LoVo (cell line): ENCODE measurements around the gene PPP1R12B.
A peak's percentile ranks its signal among the peaks of the same experiment; 100 is the strongest.
"Not testable (repeated sequence)": the region's sequence is repeated elsewhere in the genome, so short reads cannot be mapped to it uniquely, and the experiment has no call there.

Source experiments
- DNase-seq: peaks from one replicate; pipeline ENCODE4 v3.0.0-alpha.2; 2016; ENCODE audit warnings: low spot score

Gene PPP1R12B

GRCh38 chr1:202349206-202349928 is 868 bp downstream of the PPP1R12B start:
- DNase-seq = peak; percentile 26

DNA sequence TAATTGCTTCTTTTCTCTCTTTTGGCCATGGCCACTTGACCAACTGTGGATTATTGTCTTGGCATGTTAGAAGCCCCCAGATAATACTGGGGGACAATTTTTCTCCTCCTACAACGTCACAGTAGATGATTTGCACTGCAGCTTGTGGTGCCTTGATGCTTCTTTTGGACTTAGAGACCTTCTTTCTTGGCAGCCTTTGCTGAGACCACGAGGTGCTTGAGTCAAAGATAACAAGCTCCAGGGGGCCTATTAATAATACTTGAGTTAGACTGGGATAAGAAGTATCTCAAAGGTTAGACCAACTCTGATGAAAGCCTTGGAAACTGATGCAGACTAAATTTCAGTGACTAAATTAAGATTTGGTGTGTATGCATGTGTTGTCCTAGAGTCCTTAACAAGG is 3.2 kb downstream of the PPP1R12B start:
- peak; percentile 33 for DNase-seq

- DNase-seq = not testable (repeated sequence)
Observed at GRCh38 chr1:202352583-202353197, 4.2 kb downstream of the PPP1R12B start.

- no peak for DNase-seq
Observed at GRCh38 chr1:202355944-202356553, 7.5 kb downstream of the PPP1R12B start.

- no peak for DNase-seq
Observed at GRCh38 chr1:202357506-202357905, 9.0 kb downstream of the PPP1R12B start.

GRCh38 chr1:202361224-202361623 is 12.7 kb downstream of the PPP1R12B start:
- DNase-seq = no peak

GRCh38 chr1:202361701-202362100 is 13.2 kb downstream of the PPP1R12B start:
- no peak for DNase-seq

GRCh38 chr1:202362212-202362611 is 13.7 kb downstream of the PPP1R12B start:
- no peak for DNase-seq

DNA sequence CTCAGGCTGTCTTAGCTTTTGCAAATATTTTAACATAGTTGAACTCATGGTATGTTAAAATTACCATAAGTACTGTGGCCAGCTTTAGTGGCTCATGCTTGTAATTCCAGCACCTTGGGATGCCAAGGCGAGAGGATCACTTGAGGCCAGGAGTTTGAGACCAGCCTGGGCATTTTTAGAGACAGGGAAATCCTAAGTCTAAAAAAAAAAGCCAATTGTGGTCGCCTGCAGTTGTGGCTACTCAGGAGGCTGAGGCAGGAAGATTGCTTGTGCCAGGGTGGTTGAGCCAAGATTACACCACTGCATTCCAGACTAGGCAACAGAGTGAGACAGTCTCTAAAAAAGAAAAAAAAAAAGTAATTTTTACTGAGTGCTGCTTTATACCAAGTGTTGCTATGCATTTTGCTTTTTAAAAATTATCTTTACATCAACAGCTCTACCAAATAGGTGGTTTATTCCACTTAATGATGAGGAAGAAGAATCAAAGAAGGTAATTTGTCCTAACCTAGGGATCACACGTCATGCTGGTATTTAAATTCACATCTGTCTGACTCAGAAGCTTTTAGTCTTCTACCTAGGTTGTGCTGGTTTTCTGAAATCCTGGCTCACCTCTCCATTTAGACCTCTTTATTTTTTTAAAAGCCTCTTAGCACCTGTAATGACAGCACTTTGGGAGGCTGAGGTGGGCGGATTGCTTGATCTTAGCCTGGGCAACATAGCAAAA is 16.8 kb downstream of the PPP1R12B start:
- no peak for DNase-seq

GRCh38 chr1:202367271-202367670 is 18.8 kb downstream of the PPP1R12B start:
- DNase-seq = no peak

GRCh38 chr1:202370906-202371305 is 22.4 kb downstream of the PPP1R12B start:
- not testable (repeated sequence) for DNase-seq

GRCh38 chr1:202374099-202374498 is 25.6 kb downstream of the PPP1R12B start:
- no peak for DNase-seq

GRCh38 chr1:202375175-202375574 is 26.7 kb downstream of the PPP1R12B start:
- not testable (repeated sequence) for DNase-seq

GRCh38 chr1:202376247-202376646 is 27.7 kb downstream of the PPP1R12B start:
- DNase-seq = no peak

DNA sequence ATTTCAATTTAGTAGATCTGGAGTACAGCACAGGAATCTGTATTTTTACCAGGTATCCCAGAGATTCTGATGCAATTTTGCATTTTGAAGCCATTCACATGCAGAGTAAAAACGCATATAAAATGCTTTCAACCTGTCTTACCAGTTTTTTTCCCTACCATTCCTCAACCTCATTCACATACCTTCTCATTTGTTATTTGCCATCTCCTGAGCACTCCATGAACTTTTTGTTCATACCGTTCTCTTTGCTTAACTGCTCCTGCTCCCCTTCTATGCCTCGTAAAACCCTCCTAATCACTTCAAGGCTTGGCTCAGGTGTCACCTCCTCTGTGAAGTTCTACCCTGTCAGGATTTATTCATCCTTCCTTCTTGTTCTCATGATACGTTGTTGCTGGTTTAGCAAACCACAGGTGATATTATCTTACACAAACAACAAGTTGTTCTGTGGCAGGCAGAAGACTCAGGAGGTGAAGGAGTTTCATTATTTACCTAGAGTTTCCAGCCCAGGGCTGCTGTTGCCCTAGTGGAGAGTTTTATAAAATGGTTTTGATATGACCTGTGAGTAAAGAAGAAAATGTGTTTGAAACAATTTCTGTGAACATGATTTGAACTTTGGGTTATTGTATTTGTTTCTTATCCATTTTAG is 31.5 kb downstream of the PPP1R12B start:
- DNase-seq = peak; percentile 53

DNA sequence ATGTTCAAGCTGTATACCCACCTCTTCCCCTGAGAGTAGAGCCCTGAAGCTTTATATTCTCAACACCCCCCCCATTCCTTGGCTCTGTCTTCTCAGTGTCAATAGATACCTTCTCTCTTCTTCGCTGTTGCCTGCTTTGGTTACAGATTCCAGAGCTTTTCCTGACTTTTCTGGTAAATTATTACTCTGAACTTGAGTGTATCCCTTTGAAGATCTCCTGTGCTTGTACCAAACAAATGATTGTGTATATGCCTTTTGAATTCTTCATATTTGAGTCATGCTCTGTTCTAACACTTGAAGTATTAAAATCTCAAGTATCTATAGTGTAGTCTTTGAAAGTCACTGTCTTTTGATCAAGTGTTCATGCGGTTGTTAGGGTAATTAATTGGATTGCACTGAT is 32.0 kb downstream of the PPP1R12B start:
- peak; percentile 2 for DNase-seq

- DNase-seq = not testable (repeated sequence)
Observed at GRCh38 chr1:202381867-202382266, 33.4 kb downstream of the PPP1R12B start.

DNA sequence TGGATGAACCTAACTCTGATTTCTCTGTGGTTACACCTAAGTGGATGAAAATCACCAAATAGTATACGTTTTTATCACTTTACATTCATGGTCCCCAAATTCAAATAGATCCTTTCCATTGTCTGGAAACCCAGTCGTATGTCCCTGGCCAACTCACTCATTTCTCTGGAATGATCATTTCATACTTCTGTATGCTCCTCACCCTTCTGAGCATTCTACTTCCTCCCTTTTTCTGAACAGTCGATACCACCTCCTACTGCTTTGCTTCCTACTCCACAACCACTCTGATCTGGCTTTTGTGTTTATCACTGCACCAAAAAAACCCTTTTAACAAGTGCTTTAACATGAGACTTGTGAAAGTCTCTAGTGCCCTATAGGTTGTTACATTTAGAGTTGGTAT is 47.3 kb downstream of the PPP1R12B start:
- DNase-seq = not testable (repeated sequence)

DNA sequence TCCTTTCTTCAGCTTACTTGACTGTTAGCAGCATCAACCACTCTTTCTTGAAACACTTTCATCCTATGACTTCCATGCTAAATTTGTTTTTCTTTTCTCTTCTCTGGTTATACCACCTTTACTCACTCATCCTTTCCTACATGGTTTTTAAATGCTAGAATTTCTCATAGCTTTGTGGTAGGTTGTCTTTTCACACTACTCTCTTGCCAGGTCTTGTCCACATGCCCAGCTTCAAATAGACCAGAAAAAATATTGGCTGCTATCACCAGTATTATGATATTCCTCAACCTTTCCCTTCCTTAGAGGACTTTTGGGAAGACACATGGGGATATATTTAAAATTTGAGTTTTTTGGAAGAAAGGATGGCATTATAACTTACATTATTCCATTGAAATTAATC is 48.8 kb downstream of the PPP1R12B start:
- DNase-seq = no peak

- not testable (repeated sequence) for DNase-seq
Observed at GRCh38 chr1:202398439-202398838, 49.9 kb downstream of the PPP1R12B start.

DNA sequence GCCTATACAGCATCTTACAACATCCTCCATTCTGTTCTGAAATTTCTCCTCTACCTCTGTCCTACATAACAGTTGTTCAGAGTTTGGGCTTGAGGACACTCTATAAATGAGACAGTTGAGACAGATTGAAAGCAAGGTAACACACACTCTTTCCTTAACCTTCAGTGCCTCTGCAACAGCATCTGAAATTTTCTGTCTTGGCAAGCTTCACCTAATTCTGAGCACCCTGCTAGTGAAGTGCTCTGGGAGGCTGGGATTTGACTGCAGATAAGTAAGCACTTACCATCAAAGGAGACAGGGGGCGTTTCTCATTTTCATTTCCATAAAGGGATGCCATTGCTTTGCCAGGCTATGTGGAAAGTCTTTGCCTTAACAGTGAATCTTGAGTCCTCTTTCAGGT is 53.3 kb downstream of the PPP1R12B start:
- DNase-seq = not testable (repeated sequence)

- DNase-seq = not testable (repeated sequence)
Observed at GRCh38 chr1:202403381-202403780, 54.9 kb downstream of the PPP1R12B start.
